ENCODE results near the gene ACP1.

DNA sequence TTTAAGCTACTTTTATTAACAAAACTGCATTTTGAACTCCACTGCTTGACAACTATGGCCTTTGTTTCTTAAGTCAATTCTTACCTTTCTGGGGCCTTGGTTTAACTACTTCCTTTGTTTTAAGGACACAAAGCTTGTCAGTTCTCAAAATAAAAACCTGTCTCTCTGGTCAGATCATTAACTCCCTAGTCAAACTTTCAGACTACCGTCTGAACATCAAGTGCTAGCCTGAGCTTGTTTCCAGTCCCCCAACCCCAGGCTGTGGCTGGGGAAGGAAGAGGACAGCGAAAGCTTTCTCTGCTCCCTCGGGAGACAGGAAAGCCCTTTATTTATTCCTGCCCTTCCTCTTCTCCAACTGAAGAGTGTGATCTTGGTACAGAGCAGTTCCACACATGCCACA, 2.6 kb upstream of the ACP1 start:
- TF ChIP-seq CTCF (IDR thresholded peaks at IDR 0.05 in 8 of 11, conservative IDR thresholded peaks at IDR 0.05 in 3 of 11), result no peak
- no peak for TF ChIP-seq POLR2A (IDR thresholded peaks at IDR 0.05)
- TF ChIP-seq POLR2AphosphoS5 (IDR thresholded peaks at IDR 0.05), result no peak
